A549 (cell line): ENCODE results near the gene MEPE. TPM values are rescaled to one million over a fixed set of nuclear protein-coding genes. Genes with fewer than 3 reads are reported as not detected.

Source experiments
- ATAC-seq, 2 experiments: fragments of 200-7000 bp in 1 of 2; fragments of >200 bp in 1 of 2; cut with Nextera tagmentation in 1 of 2; cut with Tn5 transposase in 1 of 2; 3 replicates each; pipeline versions ENCODE4 v1.8.0 to v1.9.1; 2018 to 2020; ENCODE audit warnings: mild to moderate bottlenecking in 1 of 2, moderate library complexity in 1 of 2
- CTCF ChIA-PET: fragments of 300-600 bp; sonication (Branson Sonifier 250); formaldehyde crosslinking; extraction: SDS; loops from one replicate; lab custom pipeline; 2021; ENCODE audit warnings: antibody characterized with exemption, inconsistent platforms; lab: Yijun Ruan, JAX
- POLR2A ChIA-PET: fragments of 350-600 bp; formaldehyde crosslinking; extraction: SDS; loops from one replicate; lab custom pipeline; 2021; ENCODE audit warnings: antibody characterized with exemption, inconsistent platforms; lab: Yijun Ruan, JAX
- DNase-seq, 2 experiments: peaks; one replicate each; pipeline versions ENCODE4 v3.0.0 to v3.0.0-alpha.2; 2011 to 2016; ENCODE audit warnings: low read depth in 1 of 2, low spot score in 1 of 2
- FAIRE-seq: peaks from 2 replicates; lab custom pipeline; 2011; peaks lifted over from hg19 to GRCh38; lab: Jason Lieb, UNC
- H3K27ac ChIP-seq, 2 experiments: fragments of >200 bp; sonication (Bioruptor Twin); formaldehyde crosslinking; 3 replicates each; pipeline ENCODE4 v1.5.1; 2016 to 2017
- H3K4me1 ChIP-seq: fragments of >200 bp; sonication (Bioruptor Twin); formaldehyde crosslinking; 3 replicates; pipeline ENCODE4 v1.6.1; 2016
- H3K4me2 ChIP-seq: fragments of >200 bp; sonication (Bioruptor Twin); formaldehyde crosslinking; 3 replicates; pipeline ENCODE4 v1.6.1; 2016
- H3K4me3 ChIP-seq: fragments of >200 bp; sonication (Bioruptor Twin); formaldehyde crosslinking; 3 replicates; pipeline ENCODE4 v1.5.1; 2016
- H3K9me3 ChIP-seq: fragments of >200 bp; sonication (Bioruptor Twin); formaldehyde crosslinking; 3 replicates; pipeline ENCODE4 v1.6.1; 2016
- BHLHE40 ChIP-seq: IDR thresholded peaks from 2 replicates; pipeline ENCODE4 v1.6.1; 2012; ENCODE audit warnings: low read depth, low read length, inconsistent platforms
- CEBPB ChIP-seq, 2 experiments: fragments of >200 bp in 1 of 2; sonication (Bioruptor Twin) in 1 of 2; formaldehyde crosslinking in 1 of 2; IDR thresholded peaks; 2 replicates each; pipeline ENCODE4 v1.6.1; 2012 to 2016
- CTCF ChIP-seq: fragments of >200 bp; sonication (Bioruptor Twin); formaldehyde crosslinking; IDR thresholded peaks from 3 replicates; pipeline ENCODE4 v1.5.1; 2016
- EHF ChIP-seq: fragments of 250-450 bp; sonication (Bioruptor Pico); IDR thresholded peaks from 2 replicates; pipeline ENCODE4 v1.5.0; 2020; ENCODE audit warnings: mild to moderate bottlenecking
- EHMT2 ChIP-seq: fragments of 200-600 bp; sonication (generic); IDR thresholded peaks from 2 replicates; pipeline ENCODE4 v1.6.1; 2016; ENCODE audit warnings: antibody characterized with exemption, low read depth, mild to moderate bottlenecking, moderate library complexity
- GATA3 ChIP-seq: IDR thresholded peaks from 2 replicates; pipeline ENCODE4 v1.6.1; 2012; ENCODE audit warnings: borderline replicate concordance
- HDAC2 ChIP-seq: fragments of 200-600 bp; sonication (generic); IDR thresholded peaks from 2 replicates; pipeline ENCODE4 v1.6.1; 2016
- HOXA7 ChIP-seq: fragments of 250-450 bp; sonication (Bioruptor Pico); IDR thresholded peaks from 2 replicates; pipeline ENCODE4 v1.5.0; 2020; ENCODE audit warnings: mild to moderate bottlenecking, moderate library complexity
- HOXB5 ChIP-seq: fragments of 250-450 bp; sonication (Bioruptor Pico); IDR thresholded peaks from 2 replicates; pipeline ENCODE4 v1.5.0; 2020; ENCODE audit warnings: mild to moderate bottlenecking, moderate library complexity
- JUNB ChIP-seq: fragments of >200 bp; sonication (Bioruptor Twin); formaldehyde crosslinking; IDR thresholded peaks from 2 replicates; pipeline ENCODE4 v1.6.1; 2016
- KDM5A ChIP-seq: fragments of 200-600 bp; sonication (generic); IDR thresholded peaks from 2 replicates; pipeline ENCODE4 v1.6.1; 2016; ENCODE audit warnings: antibody characterized with exemption, mild to moderate bottlenecking
- MYC ChIP-seq: IDR thresholded peaks from 2 replicates; pipeline ENCODE4 v1.6.1; 2012; ENCODE audit warnings: mild to moderate bottlenecking, inconsistent platforms, low read length, improper control_type of control experiment, borderline replicate concordance
- NR3C1 ChIP-seq: fragments of >200 bp; sonication (Bioruptor Twin); formaldehyde crosslinking; IDR thresholded peaks from 3 replicates; pipeline ENCODE4 v1.6.1; 2017
- POLR2A ChIP-seq: IDR thresholded peaks from 2 replicates; pipeline ENCODE4 v1.6.1; 2012; ENCODE audit warnings: mild to moderate bottlenecking, low read length
- RAD21 ChIP-seq, 2 experiments: fragments of >200 bp in 1 of 2; sonication (Bioruptor Twin) in 1 of 2; formaldehyde crosslinking in 1 of 2; IDR thresholded peaks in 1 of 2; conservative IDR thresholded peaks in 1 of 2; 2 replicates in 1 of 2; 3 replicates in 1 of 2; pipeline ENCODE4 v1.6.1; 2012 to 2018; ENCODE audit warnings: inconsistent platforms in 1 of 2
- RCOR1 ChIP-seq: fragments of 150-350 bp; IDR thresholded peaks from 2 replicates; pipeline ENCODE4 v1.6.1; 2014; ENCODE audit warnings: antibody characterized with exemption, low read length, low read depth
- REST ChIP-seq: fragments of 200-600 bp; sonication (generic); IDR thresholded peaks from 2 replicates; pipeline ENCODE4 v1.6.1; 2016; ENCODE audit warnings: antibody characterized with exemption, mild to moderate bottlenecking, moderate library complexity
- RFX5 ChIP-seq: fragments of 450-650 bp; IDR thresholded peaks from 2 replicates; pipeline ENCODE4 v1.7.1; 2014; ENCODE audit warnings: antibody characterized with exemption, mild to moderate bottlenecking, moderate library complexity
- TFCP2L1 ChIP-seq: fragments of 250-450 bp; sonication (Bioruptor Pico); IDR thresholded peaks from 2 replicates; pipeline ENCODE4 v1.5.0; 2021; ENCODE audit warnings: mild to moderate bottlenecking
- USF2 ChIP-seq: fragments of 450-650 bp; IDR thresholded peaks from 2 replicates; pipeline ENCODE4 v1.6.1; 2014; ENCODE audit warnings: antibody characterized with exemption
- ZNF302 ChIP-seq: fragments of 250-450 bp; sonication (Bioruptor Pico); IDR thresholded peaks from 2 replicates; pipeline ENCODE4 v1.9.0; 2021; ENCODE audit warnings: inconsistent platforms, mild to moderate bottlenecking, moderate library complexity
- WGBS: methylation state at CpG from one replicate; pipeline ENCODE4 v1.1.6; 2017; ENCODE audit errors: missing lambda C conversion rate; 5-methylcytosine and 5-hydroxymethylcytosine counted together
- polyA plus RNA-seq, 4 experiments: library from polyadenylated mRNA; depleted of rRNA in 3 of 4; stranded (reverse); fragments of >200 nt; fragmentation: RNase III in 1 of 4; extraction: RNeasy Plus Mini Kit Qiagen cat#74134 plus additional on column Dnase treatment in 1 of 4; gene quantifications; 2 replicates in 3 of 4; 3 replicates in 1 of 4; pipeline ENCODE4 v1.2.3, GENCODE V29; 2011 to 2017
- TF ChIP-seq, protein P1 (sequence below): IDR thresholded peaks from 2 replicates; pipeline ENCODE4 v1.6.1; 2012

The MEPE gene
- polyA plus RNA-seq, 2 of the 4 experiments (the other 2 are of a cell fraction): not detected

GRCh38 chr4:87844452-87844851 lies 11.7 kb downstream of the MEPE start:
- WGBS: 86% methylated on average over 1 of the region's 1 CpG
- H3K4me3 ChIP-seq: no peak overlapping the region
- H3K9me3 ChIP-seq: no peaks in the 10 kb centered on the region
- H3K4me1 ChIP-seq: peaks cover 6% of the 10 kb centered on the region; the same call in 1 of the 3 replicates
- ATAC-seq: no peak
- no peak for DNase-seq
- CTCF ChIA-PET: interaction anchor here (1.5 to 3.3 kb wide), 3 partner anchors 9 to 165 kb away, joined by 3 to 11 read pairs (median 7); no protein-coding TSS in a partner anchor
- POLR2A ChIA-PET: no interaction called here
- H3K4me2 ChIP-seq: no peak overlapping the region
- FAIRE-seq: no peak
- H3K27ac ChIP-seq: no peak overlapping the region
- TF ChIP-seq HOXA7: no peak
- TF ChIP-seq EHF (CRISPR knock-in tag): no peak
- no peak for TF ChIP-seq ZNF302
- no peak for TF ChIP-seq EHMT2
- TF ChIP-seq KDM5A: no peak
- TF ChIP-seq, protein P1, sequence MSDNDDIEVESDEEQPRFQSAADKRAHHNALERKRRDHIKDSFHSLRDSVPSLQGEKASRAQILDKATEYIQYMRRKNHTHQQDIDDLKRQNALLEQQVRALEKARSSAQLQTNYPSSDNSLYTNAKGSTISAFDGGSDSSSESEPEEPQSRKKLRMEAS: no peak
- no peak for TF ChIP-seq POLR2A
- TF ChIP-seq REST: no peak
- no peak for TF ChIP-seq MYC
- TF ChIP-seq NR3C1: no peak
- TF ChIP-seq RFX5: no peak

GRCh38 chr4:87846226-87846625 lies 13.5 kb downstream of the MEPE start:
- Histone ChIP-seq H3K4me3 (no peak overlapping the region), H3K9me3 (no peaks in the 10 kb centered on the region), H3K27ac (no peak overlapping the region), H3K4me2 (no peak overlapping the region)
- ATAC-seq (no peak), FAIRE-seq (no peak)
- TF ChIP-seq RAD21 (conservative IDR thresholded peaks at IDR 0.05 in 1 of 2, IDR thresholded peaks at IDR 0.05 in 1 of 2) (no peak), CEBPB (IDR thresholded peaks at IDR 0.05) (no peak), HDAC2 (no peak), HOXB5 (CRISPR knock-in tag) (no peak), JUNB (no peak), RCOR1 (no peak), GATA3 (no peak), NR3C1 (no peak), CTCF (no peak), TFCP2L1 (CRISPR knock-in tag) (no peak), BHLHE40 (no peak), USF2 (no peak)
- TF ChIP-seq, all 56 proteins: peak for 0
- ChIA-PET POLR2A (no interaction called here), CTCF (interaction anchor here (0.8 to 13.6 kb wide), 6 partner anchors 8 to 302 kb away, joined by 3 to 142 read pairs (median 4); partner anchors contain the start of gene SPP1)
- peaks cover 10% of the 10 kb centered on the region; the same call in 1 of the 3 replicates for H3K4me1 ChIP-seq
- DNase-seq: no peak
- 48% methylated on average over 5 of the region's 5 CpGs for WGBS
